Mesenchymal stem cell (in vitro differentiated cells and primary cell): ENCODE data around the gene MED15.
A peak's percentile ranks its signal among the peaks of the same experiment; 100 is the strongest.

Experiments
- DNase-seq: peaks from one replicate; pipeline ENCODE4 v3.0.0-alpha.2; 2013
- H2AFZ ChIP-seq: one replicate; pipeline ENCODE4 v1.6.1; 2013; ENCODE audit warnings: low read depth, mild to moderate bottlenecking, control low read depth, inconsistent platforms, low read length, moderate library complexity
- H2AK5ac ChIP-seq: 2 replicates; pipeline ENCODE4 v1.6.1; 2013; ENCODE audit warnings: low read length, moderate library complexity, mild to moderate bottlenecking, inconsistent platforms; ENCODE audit not compliant: severe bottlenecking
- H2BK120ac ChIP-seq: one replicate; pipeline ENCODE4 v1.6.1; 2013; ENCODE audit warnings: low read depth, mild to moderate bottlenecking, inconsistent platforms, low read length, moderate library complexity
- H2BK12ac ChIP-seq, 2 experiments: one replicate each; pipeline ENCODE4 v1.6.1; 2013; ENCODE audit warnings: inconsistent platforms in 2 of 2, low read length in 2 of 2, mild to moderate bottlenecking in 2 of 2, moderate library complexity in 2 of 2, control low read depth in 1 of 2
- H2BK15ac ChIP-seq: one replicate; pipeline ENCODE4 v1.6.1; 2013; ENCODE audit warnings: mild to moderate bottlenecking, low read depth, inconsistent platforms; ENCODE audit not compliant: poor library complexity, severe bottlenecking
- H2BK5ac ChIP-seq: 2 replicates; pipeline ENCODE4 v1.6.1; 2013; ENCODE audit warnings: low read depth, mild to moderate bottlenecking, low read length, control low read depth, inconsistent platforms; ENCODE audit not compliant: poor library complexity, severe bottlenecking
- H3K14ac ChIP-seq, 2 experiments: one replicate each; pipeline ENCODE4 v1.6.1; 2013; ENCODE audit warnings: inconsistent platforms in 2 of 2, low read length in 2 of 2, control low read depth in 1 of 2, mild to moderate bottlenecking in 1 of 2, moderate library complexity in 1 of 2
- H3K18ac ChIP-seq, 2 experiments: one replicate each; pipeline ENCODE4 v1.6.1; 2013; ENCODE audit warnings: inconsistent platforms in 2 of 2, low read length in 2 of 2, control low read depth in 1 of 2, low read depth in 1 of 2, mild to moderate bottlenecking in 1 of 2
- H3K23ac ChIP-seq, 2 experiments: one replicate each; pipeline ENCODE4 v1.6.1; 2013; ENCODE audit warnings: inconsistent platforms in 2 of 2, low read length in 2 of 2, mild to moderate bottlenecking in 2 of 2, moderate library complexity in 2 of 2, control low read depth in 1 of 2
- H3K27ac ChIP-seq: 2 replicates; pipeline ENCODE4 v1.5.1; 2013; ENCODE audit warnings: mild to moderate bottlenecking, moderate library complexity, low read length, control low read depth, inconsistent platforms; ENCODE audit not compliant: poor library complexity, severe bottlenecking
- H3K27me3 ChIP-seq, 2 experiments: 2 replicates each; pipeline versions ENCODE4 v1.6.1 to v1.7.0; 2013; ENCODE audit warnings: low read length in 2 of 2, mild to moderate bottlenecking in 2 of 2, moderate library complexity in 2 of 2, control low read depth in 1 of 2, inconsistent platforms in 1 of 2; ENCODE audit not compliant: control insufficient read depth in 1 of 2, insufficient read depth in 1 of 2
- H3K36me3 ChIP-seq, 2 experiments: 2 replicates each; pipeline versions ENCODE4 v1.6.1 to v1.7.0; 2013; ENCODE audit warnings: low read length in 2 of 2, control low read depth in 1 of 2, inconsistent platforms in 1 of 2, low read depth in 1 of 2, mild to moderate bottlenecking in 1 of 2; ENCODE audit not compliant: insufficient read depth in 2 of 2, control insufficient read depth in 1 of 2
- H3K4ac ChIP-seq, 2 experiments: one replicate each; pipeline ENCODE4 v1.6.1; 2013; ENCODE audit warnings: inconsistent platforms in 2 of 2, low read length in 2 of 2, mild to moderate bottlenecking in 2 of 2, moderate library complexity in 2 of 2, control low read depth in 1 of 2, low read depth in 1 of 2
- H3K4me1 ChIP-seq: 2 replicates; pipeline ENCODE4 v1.6.1; 2013; ENCODE audit warnings: low read depth, low read length, control low read depth; ENCODE audit not compliant: control insufficient read depth, insufficient read depth
- H3K4me2 ChIP-seq: 2 replicates; pipeline ENCODE4 v1.6.1; 2013; ENCODE audit warnings: low read length, mild to moderate bottlenecking, inconsistent platforms; ENCODE audit not compliant: poor library complexity, severe bottlenecking
- H3K4me3 ChIP-seq, 2 experiments: 2 replicates each; pipeline versions ENCODE4 v1.5.1 to v1.7.0; 2013; ENCODE audit warnings: low read length in 2 of 2, mild to moderate bottlenecking in 2 of 2, control low read depth in 1 of 2, low read depth in 1 of 2; ENCODE audit not compliant: insufficient read depth in 1 of 2
- H3K79me1 ChIP-seq: replicated peaks from 2 replicates; pipeline ENCODE4 v1.6.1; 2013; ENCODE audit warnings: mild to moderate bottlenecking, control low read depth, low read length, inconsistent platforms; ENCODE audit not compliant: poor library complexity, severe bottlenecking
- H3K9ac ChIP-seq: 2 replicates; pipeline ENCODE4 v1.7.0; 2013; ENCODE audit warnings: mild to moderate bottlenecking, low read length, moderate library complexity
- H3K9me3 ChIP-seq: 2 replicates; pipeline ENCODE4 v1.7.0; 2013; ENCODE audit warnings: mild to moderate bottlenecking, low read length; ENCODE audit not compliant: control insufficient read depth
- H4K8ac ChIP-seq: one replicate; pipeline ENCODE4 v1.6.1; 2013; ENCODE audit warnings: inconsistent platforms, mild to moderate bottlenecking, low read length, moderate library complexity
- H4K91ac ChIP-seq: one replicate; pipeline ENCODE4 v1.6.1; 2013; ENCODE audit warnings: mild to moderate bottlenecking, low read length, inconsistent platforms
- WGBS: methylation state at CpG from one replicate; pipeline ENCODE4 v1.1.7; 2013; ENCODE audit warnings: mixed read lengths; 5-methylcytosine and 5-hydroxymethylcytosine counted together

The MED15 gene

GRCh38 chr22:20551805-20552442 is 44.5 kb downstream of the MED15 start:
- H3K9ac ChIP-seq = peak overlapping the region; percentile 89
- H3K4me3 ChIP-seq = peak overlapping the region in 1 of 2 experiments; percentile 55
- peak overlapping the region; percentile 99 for H2AK5ac ChIP-seq
- peak overlapping the region; percentile 94 for H2BK5ac ChIP-seq
- peak overlapping the region; percentile 48 for H4K8ac ChIP-seq
- 84% methylated on average over 8 of the region's 8 CpGs for WGBS
- H2BK120ac ChIP-seq = peak overlapping the region; percentile 1
- no peak overlapping the region for H3K4me2 ChIP-seq
- peak overlapping the region; percentile 40 to 82 for H3K18ac ChIP-seq
- peak overlapping the region; percentile 33 to 38 for H2BK12ac ChIP-seq
- DNase-seq = no peak
- H3K14ac ChIP-seq = peak overlapping the region in 1 of 2 experiments; percentile 58
- peak overlapping the region; percentile 98 for H3K27ac ChIP-seq
- H3K36me3 ChIP-seq = peaks cover 30 to 41% of the 10 kb centered on the region in 2 experiments
- H3K4me1 ChIP-seq = peaks cover 58% of the 10 kb centered on the region
- no peak overlapping the region for H2AFZ ChIP-seq
- H3K4ac ChIP-seq = peak overlapping the region in 1 of 2 experiments; percentile 52
- H4K91ac ChIP-seq = peak overlapping the region; percentile 65
- H3K9me3 ChIP-seq = no peaks in the 10 kb centered on the region
- H3K79me1 ChIP-seq = peaks cover 4% of the 10 kb centered on the region
- H2BK15ac ChIP-seq = peak overlapping the region; percentile 41
- H3K23ac ChIP-seq = peak overlapping the region in 1 of 2 experiments; percentile 53
- H3K27me3 ChIP-seq = no peaks in the 10 kb centered on the region

- peak overlapping the region; percentile 74 for H2BK15ac ChIP-seq
Observed at GRCh38 chr22:20552443-20553401, 45.3 kb downstream of the MED15 start.

GRCh38 chr22:20553947-20554741 is 46.7 kb downstream of the MED15 start:
- peaks cover 66% of the 10 kb centered on the region for H3K4me1 ChIP-seq
- H3K79me1 ChIP-seq = peaks cover 15% of the 10 kb centered on the region
- no peak overlapping the region for H4K8ac ChIP-seq
- H3K27me3 ChIP-seq = no peaks in the 10 kb centered on the region
- H2BK15ac ChIP-seq = no peak overlapping the region
- H2AK5ac ChIP-seq = peak overlapping the region; percentile 67
- peak overlapping the region in 1 of 2 experiments; percentile 1 for H2BK12ac ChIP-seq
- H3K9me3 ChIP-seq = peaks cover 4% of the 10 kb centered on the region
- H3K4me2 ChIP-seq = no peak overlapping the region
- no peak overlapping the region for H3K4ac ChIP-seq
- H3K27ac ChIP-seq = peak overlapping the region; percentile 98
- no peak overlapping the region for H2BK5ac ChIP-seq
- H3K4me3 ChIP-seq = no peak overlapping the region
- H3K23ac ChIP-seq = no peak overlapping the region
- H4K91ac ChIP-seq = peak overlapping the region; percentile 22
- H3K9ac ChIP-seq = peak overlapping the region; percentile 6
- H2BK120ac ChIP-seq = no peak overlapping the region
- H2AFZ ChIP-seq = no peak overlapping the region
- WGBS = 99% methylated on average over 8 of the region's 8 CpGs
- H3K14ac ChIP-seq = no peak overlapping the region
- H3K36me3 ChIP-seq = peaks cover 48 to 54% of the 10 kb centered on the region in 2 experiments
- peak overlapping the region in 1 of 2 experiments; percentile 13 for H3K18ac ChIP-seq
- DNase-seq = no peak

More at GRCh38 chr22:20552443-20553401, 45.3 kb downstream of the MED15 start:
- Histone ChIP-seq H3K4me2 (peak overlapping the region; percentile 48), H3K27me3 (no peaks in the 10 kb centered on the region), H2BK5ac (peak overlapping the region; percentile 94), H2BK12ac (peak overlapping the region; percentile 38 to 55), H3K36me3 (peaks cover 36 to 45% of the 10 kb centered on the region in 2 experiments), H3K9ac (peak overlapping the region; percentile 89), H3K18ac (peak overlapping the region; percentile 42 to 82), H3K4me3 (peak overlapping the region in 1 of 2 experiments; percentile 55), H4K91ac (no peak overlapping the region), H3K27ac (peak overlapping the region; percentile 98), H2AFZ (no peak overlapping the region), H3K23ac (no peak overlapping the region), H2BK120ac (peak overlapping the region; percentile 1), H3K14ac (peak overlapping the region in 1 of 2 experiments; percentile 58), H3K4ac (no peak overlapping the region), H3K4me1 (peaks cover 64% of the 10 kb centered on the region), H2AK5ac (peak overlapping the region; percentile 99), H3K9me3 (no peaks in the 10 kb centered on the region), H4K8ac (no peak overlapping the region), H3K79me1 (peaks cover 7% of the 10 kb centered on the region)
- peak; percentile 86 for DNase-seq
- WGBS = 68% methylated on average over 11 of the region's 15 CpGs
